Heart right ventricle (tissue), 16 donors: ENCODE results near the gene CYB5R3. TPM values are rescaled to one million over a fixed set of nuclear protein-coding genes. Genes with fewer than 3 reads are reported as not detected.
"Not testable (repeated sequence)": the region's sequence is repeated elsewhere in the genome, so short reads cannot be mapped to it uniquely, and the experiment has no call there.

Experiments used
- ATAC-seq, 8 donors: fragments of 200-7000 bp; cut with Tn5 transposase; one replicate each; pipeline ENCODE4 v1.9.1; 2020; ENCODE audit warnings: mild to moderate bottlenecking in 8 of 8, moderate library complexity in 8 of 8, moderate number of reproducible peaks in 1 of 8
- DNase-seq, 2 donors: peaks; one replicate each; pipeline ENCODE4 v3.0.0-alpha.2; 2020
- H3K27ac ChIP-seq, 10 donors: fragments of 200-600 bp; sonication (generic) in 2 of 10; one replicate each; pipeline versions ENCODE4 v1.5.0 to v1.8.0; 2020 to 2022; ENCODE audit warnings: mild to moderate bottlenecking in 3 of 10
- H3K27me3 ChIP-seq, 7 donors: fragments of 200-600 bp; one replicate each; pipeline ENCODE4 v1.8.0; 2021 to 2022; ENCODE audit warnings: mild to moderate bottlenecking in 2 of 7
- H3K36me3 ChIP-seq, 9 donors: fragments of 200-600 bp; sonication (generic) in 1 of 9; one replicate each; pipeline versions ENCODE4 v1.5.0 to v1.8.0; 2020 to 2022; ENCODE audit warnings: mild to moderate bottlenecking in 2 of 9
- H3K4me1 ChIP-seq, 9 donors: fragments of 200-600 bp; sonication (generic) in 1 of 9; one replicate each; pipeline versions ENCODE4 v1.5.0 to v1.8.0; 2020 to 2022; ENCODE audit warnings: mild to moderate bottlenecking in 4 of 9
- H3K4me3 ChIP-seq, 10 donors: fragments of 200-600 bp; sonication (generic) in 2 of 10; one replicate each; pipeline versions ENCODE4 v1.5.0 to v1.8.0; 2020 to 2022; ENCODE audit warnings: mild to moderate bottlenecking in 7 of 10, moderate library complexity in 2 of 10
- H3K9me3 ChIP-seq, 11 donors: fragments of 200-600 bp in 10 of 11; sonication (generic) in 2 of 11; one replicate each; pipeline versions ENCODE4 v1.5.0 to v1.8.0; 2013 to 2022; ENCODE audit warnings: mild to moderate bottlenecking in 2 of 11, control low read depth in 1 of 11, moderate library complexity in 1 of 11
- CTCF ChIP-seq, 9 donors: fragments of 200-600 bp; sonication (generic) in 2 of 9; IDR thresholded peaks; one replicate each; pipeline versions ENCODE4 v1.5.0 to v1.8.0; 2021 to 2022; ENCODE audit warnings: antibody characterized with exemption in 9 of 9, mild to moderate bottlenecking in 5 of 9, moderate library complexity in 1 of 9
- WGBS, 2 donors: extraction: QIAGEN DNeasy Blood & Tissue Kit; methylation state at CpG; one replicate each; pipeline ENCODE4 v1.1.7; 2013; ENCODE audit warnings: inconsistent platforms in 1 of 2; 5-methylcytosine and 5-hydroxymethylcytosine counted together
- intact Hi-C, 10 donors: fragments of 100-400 bp; cut with DNase I; formaldehyde crosslinking; loops; one replicate each; pipeline versions ENCODE4 v1.11.1 to v1.14.2; 2022
- polyA plus RNA-seq, 2 donors: library from polyadenylated mRNA; stranded (reverse); fragments of 200-250 nt; gene quantifications; one replicate each; pipeline ENCODE4 v1.2.3, GENCODE V29; 2013
- total RNA-seq, 10 donors: library from RNA; stranded (reverse); fragmentation: NEBNext Ultra II Directional in 3 of 10; extraction: Animal tissue kit (Norgen Biotek cat#: 25700) in 3 of 10; gene quantifications; one replicate each; pipeline versions ENCODE4 v1.2.1 to v1.2.4, GENCODE V29; 2021 to 2023
- donor health status: Arrhythmogenic right ventricular cardiomyopathy.
- donor health status: ischemic (EF 13 %, LVEDD 7.1; RV severe dilation, severe dysfunction).
- donor health status: healthy with polysubstance abuse.
- donor health status: DM: no; HTN: yes; CAD: no.
- donor health status: DM: no; HTN: no; CAD: no.
- donor health status: ischemic (EF 25% LVEDD 6.9; RV normal size, moderate dysfunction).
- donor health status: ischemic (EF 25% LVEDD 5.7; RV mildly dilated, moderate dysfunction).
- donor health status: healthy.
- donor health status: DM: yes; HTN: yes; CAD: no.
- donor health status: Ischemic cardiomyopathy.
- donor health status: ischemic (EF 35%, LVEDD 5.7; RV mildly dilated, moderate dysfunction).
- donor health status: nonischemic (EF 11% LVEDD 7.7; RV severe dilation, severe dysfunction).
- donor health status: DM: yes; HTN: yes; CAD: no.
- donor health status: PGD.
- donor health status: ischemic (EF 29% LVEDD 5.4; RV normal size, mild dysfunction).
- donor health status: nonischemic (EF 23%, LVEDD 6.1; RV moderate dilation, normal function).

Gene CYB5R3
- total and polyA plus RNA-seq, 12 donors: 91.9 to 633 (median 310) TPM

DNA sequence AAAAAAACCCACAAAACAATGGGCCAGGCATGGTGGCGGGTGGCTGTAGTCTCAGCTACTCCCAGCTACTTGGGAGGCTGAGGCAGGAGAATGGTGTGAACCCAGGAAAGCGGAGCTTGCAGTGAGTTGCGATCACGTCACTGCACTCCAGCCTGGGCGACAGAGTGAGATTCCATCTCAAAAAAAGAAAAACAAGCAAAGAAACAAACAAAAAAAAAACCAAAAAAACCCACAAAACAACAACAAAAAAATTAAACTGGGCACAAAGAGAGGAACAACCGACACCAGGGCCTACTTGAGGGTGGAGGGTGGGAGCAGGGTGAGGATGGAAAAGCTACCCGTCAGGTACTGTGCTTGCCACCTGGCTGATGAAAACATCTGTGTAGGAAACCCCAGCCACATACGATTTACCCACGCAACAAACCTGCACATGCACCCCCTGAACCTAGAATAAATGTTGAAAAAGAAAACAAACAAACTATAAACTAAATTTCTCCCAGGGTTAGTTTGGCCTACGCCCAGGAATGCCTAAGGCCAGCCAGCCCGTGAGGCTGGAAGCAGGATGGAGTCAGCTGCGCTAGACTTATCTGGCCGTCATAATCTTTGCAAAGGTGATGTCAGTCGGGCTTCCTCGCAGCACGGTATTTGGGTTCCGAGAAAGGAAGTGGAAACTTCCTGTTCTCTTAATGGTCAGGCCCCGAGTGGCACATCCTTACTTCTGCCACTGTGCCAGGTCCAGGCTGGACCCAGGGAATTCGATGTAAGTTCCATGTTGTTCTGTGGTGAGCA, 21.9 kb upstream of the CYB5R3 start:
- intact Hi-C loops: no loop called here
- TF ChIP-seq CTCF (IDR thresholded peaks at IDR 0.05): no peak

GRCh38 chr22:42670046-42670445, 20.9 kb upstream of the CYB5R3 start:
- Histone ChIP-seq H3K9me3 (no peaks in the 10 kb centered on the region), H3K36me3 (no peaks in the 10 kb centered on the region), H3K27me3 (no peaks in the 10 kb centered on the region), H3K27ac (peak overlapping the region in 1 of 10 donors; percentile 67), H3K4me3 (no peak overlapping the region), H3K4me1 (peaks cover 0 to 36% (median 30%) of the 10 kb centered on the region in 9 donors)
- ATAC-seq: no peak
- WGBS, 2 donors: 83 to 84% methylated on average over 4 of the region's 4 CpGs
- intact Hi-C loops: no loop called here
- no peak for TF ChIP-seq CTCF (IDR thresholded peaks at IDR 0.05)
- DNase-seq: no peak

More for the DNA sequence above, 21.9 kb upstream of the CYB5R3 start:
- H3K4me1 ChIP-seq: peaks cover 0 to 45% (median 41%) of the 10 kb centered on the region in 9 donors
- ATAC-seq: peak; percentile 26 to 68 (median 56)
- H3K27ac ChIP-seq: peak overlapping the region in 9 of 10 donors; percentile 3 to 69 (median 42)
- H3K27me3 ChIP-seq: no peaks in the 10 kb centered on the region
- peak; percentile 21 to 48 for DNase-seq
- WGBS, 2 donors: 60 to 70% methylated on average over 19 of the region's 19 CpGs
- H3K36me3 ChIP-seq: no peaks in the 10 kb centered on the region
- H3K9me3 ChIP-seq: no peaks in the 10 kb centered on the region
- H3K4me3 ChIP-seq: no peak overlapping the region

- H3K9me3 ChIP-seq, H3K27me3 ChIP-seq, H3K4me3 ChIP-seq, H3K36me3 ChIP-seq, ATAC-seq, H3K27ac ChIP-seq, DNase-seq: not testable (repeated sequence)
- intact Hi-C loops: loop anchor here in 4 of 10 donors (5.0 to 10.0 kb wide), 4 partner anchors 51 to 148 kb away; partner anchors contain the start of gene A4GALT (in 1 of the 4)
- peaks cover 0 to 27% (median 21%) of the 10 kb centered on the region in 9 donors for H3K4me1 ChIP-seq
- 92 to 96% methylated on average over 3 of the region's 3 CpGs for WGBS, 2 donors
Measured at GRCh38 chr22:42666393-42666792, 17.2 kb upstream of the CYB5R3 start.

GRCh38 chr22:42664976-42665831, 16.0 kb upstream of the CYB5R3 start:
- peaks cover 0 to 17% (median 11%) of the 10 kb centered on the region in 9 donors for H3K4me1 ChIP-seq
- TF ChIP-seq CTCF (IDR thresholded peaks at IDR 0.05): no peak
- no peak for ATAC-seq
- intact Hi-C loops: loop anchor here in 9 of 10 donors (5.0 to 10.0 kb wide), 9 partner anchors 52 to 157 kb away; partner anchors contain the start of gene A4GALT (in 2 of the 9)
- H3K27me3 ChIP-seq: peaks cover 0 to 10% (median 0%) of the 10 kb centered on the region in 7 donors
- H3K9me3 ChIP-seq: no peaks in the 10 kb centered on the region
- H3K4me3 ChIP-seq: no peak overlapping the region
- DNase-seq: no peak
- H3K27ac ChIP-seq: no peak overlapping the region
- H3K36me3 ChIP-seq: no peaks in the 10 kb centered on the region
- WGBS, 2 donors: 78% methylated on average over 11 of the region's 11 CpGs
